ENCODE measurements around the gene NOM1. TPM values are rescaled to one million over a fixed set of nuclear protein-coding genes. Genes with fewer than 3 reads are reported as not detected.
"Not testable (repeated sequence)": the region's sequence is repeated elsewhere in the genome, so short reads cannot be mapped to it uniquely, and the experiment has no call there.

NOM1 gene
- total and polyA plus RNA-seq, 2 experiments from 2014 or later, result 9.2 to 17.9 TPM

DNA sequence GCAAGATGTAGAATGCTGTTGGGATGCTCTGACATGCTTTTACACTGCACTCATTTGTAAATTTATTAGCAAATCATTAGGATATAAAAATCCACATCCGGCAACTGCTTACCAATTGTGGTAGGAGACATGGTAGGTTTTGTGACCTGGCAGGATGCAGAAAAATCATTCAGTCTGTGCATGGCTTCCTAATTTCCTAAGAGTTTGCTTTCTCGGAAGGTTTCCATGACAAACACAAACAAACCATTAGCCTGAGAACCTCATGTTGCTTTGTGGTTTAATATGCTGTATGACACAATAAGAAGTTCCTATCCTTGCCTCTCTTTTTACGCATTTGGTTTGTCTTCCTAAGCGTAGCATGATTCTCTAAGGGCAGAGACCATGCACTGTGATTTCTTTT, 41.9 kb upstream of the NOM1 start:
- Histone ChIP-seq H3K9ac (no peak overlapping the region), H3K9me2 (ENCODE audit: insufficient read depth) (no peaks in the 10 kb centered on the region), H3K27ac (no peak overlapping the region), H2AFZ (no peak overlapping the region), H3F3A (ENCODE audit: insufficient read depth) (no peaks in the 10 kb centered on the region; the same call in 1 of the 2 replicates), H3K4me3 (no peak overlapping the region), H4K20me1 (ENCODE audit: insufficient read depth) (no peaks in the 10 kb centered on the region), H3K9me3 (ENCODE audit: low read depth) (no peaks in the 10 kb centered on the region), H3K4me2 (ENCODE audit: unreplicated experiment) (no peak overlapping the region), H3K36me3 (ENCODE audit: low read depth) (no peaks in the 10 kb centered on the region), H3K27me3 (replicated peaks; ENCODE audit: insufficient read depth) (no peaks in the 10 kb centered on the region), H3K4me1 (ENCODE audit: insufficient read depth) (no peaks in the 10 kb centered on the region), H3K79me2 (ENCODE audit: insufficient read depth) (no peaks in the 10 kb centered on the region)
- in situ Hi-C loops (cut with MboI), result no loop called here
- 13 to 14% methylated on average over 4 of the region's 4 CpGs for WGBS, 2 experiments (ENCODE audit: low coverage in 1 of 2, low lambda C conversion rate in 2 of 2, missing lambda C conversion rate in 2 of 2)
- no peak for TF ChIP-seq EZH2 (IDR thresholded peaks at IDR 0.05; ENCODE audit: insufficient read depth, poor library complexity, severe bottlenecking)
- TF ChIP-seq EZH2phosphoT487 (IDR thresholded peaks at IDR 0.05; ENCODE audit: insufficient read depth, low read depth), result no peak
- peak; percentile 75 for DNase-seq

- H3K9ac ChIP-seq; H3K4me1 ChIP-seq (ENCODE audit: insufficient read depth); H3K9me2 ChIP-seq (ENCODE audit: insufficient read depth); H4K20me1 ChIP-seq (ENCODE audit: insufficient read depth); H3K4me2 ChIP-seq (ENCODE audit: unreplicated experiment); H3K79me2 ChIP-seq (ENCODE audit: insufficient read depth); H2AFZ ChIP-seq; H3K4me3 ChIP-seq; H3K36me3 ChIP-seq (ENCODE audit: low read depth); DNase-seq; H3K27ac ChIP-seq; in situ Hi-C loops (cut with MboI); H3F3A ChIP-seq (ENCODE audit: insufficient read depth); H3K9me3 ChIP-seq (ENCODE audit: low read depth); H3K27me3 ChIP-seq (replicated peaks; ENCODE audit: insufficient read depth): not testable (repeated sequence)
- 65% methylated on average over 2 to 3 of the region's 3 CpGs for WGBS, 2 experiments (ENCODE audit: low coverage in 1 of 2, low lambda C conversion rate in 2 of 2, missing lambda C conversion rate in 2 of 2)
Observed at GRCh38 chr7:156909574-156910252, 39.8 kb upstream of the NOM1 start.

DNA sequence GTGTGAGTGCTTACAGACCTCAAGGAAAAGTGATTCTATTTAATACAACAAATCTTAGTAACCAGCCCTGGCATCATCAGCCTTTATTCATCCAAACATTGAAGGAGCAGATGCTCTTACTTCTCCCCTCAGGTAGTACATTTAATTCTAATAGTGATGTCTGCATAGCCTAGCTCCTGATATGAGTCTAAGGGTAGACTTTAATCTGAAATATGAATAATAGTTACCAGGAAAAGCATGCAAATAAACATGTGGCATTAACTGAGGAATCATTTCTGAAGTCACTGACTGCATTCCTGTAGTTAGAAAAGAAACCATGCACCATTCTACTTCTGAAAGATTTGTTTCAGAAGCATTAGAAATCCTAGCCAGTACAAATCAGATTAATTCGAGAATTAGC, 30.9 kb upstream of the NOM1 start:
- H3F3A ChIP-seq (ENCODE audit: insufficient read depth), result no peaks in the 10 kb centered on the region
- no peak overlapping the region for H2AFZ ChIP-seq
- H3K79me2 ChIP-seq (ENCODE audit: insufficient read depth), result no peaks in the 10 kb centered on the region
- WGBS, 2 experiments (ENCODE audit: low coverage in 1 of 2, low lambda C conversion rate in 2 of 2, missing lambda C conversion rate in 2 of 2), result 0% methylated on average over 1 of the region's 1 CpG
- no peak overlapping the region for H3K4me2 ChIP-seq (ENCODE audit: unreplicated experiment)
- peaks cover 18% of the 10 kb centered on the region for H3K27me3 ChIP-seq (replicated peaks; ENCODE audit: insufficient read depth)
- in situ Hi-C loops (cut with MboI), result no loop called here
- H4K20me1 ChIP-seq (ENCODE audit: insufficient read depth), result no peaks in the 10 kb centered on the region
- H3K9me2 ChIP-seq (ENCODE audit: insufficient read depth), result no peaks in the 10 kb centered on the region
- H3K9me3 ChIP-seq (ENCODE audit: low read depth), result no peaks in the 10 kb centered on the region
- no peaks in the 10 kb centered on the region for H3K36me3 ChIP-seq (ENCODE audit: low read depth)
- no peak overlapping the region for H3K9ac ChIP-seq
- DNase-seq, result no peak
- no peak overlapping the region for H3K4me3 ChIP-seq
- no peak overlapping the region for H3K27ac ChIP-seq
- TF ChIP-seq EZH2 (IDR thresholded peaks at IDR 0.05; ENCODE audit: insufficient read depth, poor library complexity, severe bottlenecking) (no peak), EZH2phosphoT487 (IDR thresholded peaks at IDR 0.05; ENCODE audit: insufficient read depth, low read depth) (no peak)
- no peaks in the 10 kb centered on the region for H3K4me1 ChIP-seq (ENCODE audit: insufficient read depth)

- 68 to 77% methylated on average over 15 to 19 of the region's 19 CpGs for WGBS, 2 experiments (ENCODE audit: low coverage in 1 of 2, low lambda C conversion rate in 2 of 2, missing lambda C conversion rate in 2 of 2)
- H3K9ac ChIP-seq, result no peak overlapping the region
- in situ Hi-C loops (cut with MboI), result no loop called here
Observed at GRCh38 chr7:156919132-156919713, 30.3 kb upstream of the NOM1 start.

More at GRCh38 chr7:156919132-156919713, 30.3 kb upstream of the NOM1 start:
- Histone ChIP-seq H3F3A (ENCODE audit: insufficient read depth) (no peaks in the 10 kb centered on the region), H3K36me3 (ENCODE audit: low read depth) (no peaks in the 10 kb centered on the region), H3K4me3 (no peak overlapping the region), H2AFZ (no peak overlapping the region), H3K27me3 (replicated peaks; ENCODE audit: insufficient read depth) (peaks cover 18% of the 10 kb centered on the region), H3K27ac (no peak overlapping the region), H3K9me2 (ENCODE audit: insufficient read depth) (no peaks in the 10 kb centered on the region), H3K9me3 (ENCODE audit: low read depth) (no peaks in the 10 kb centered on the region), H3K4me2 (ENCODE audit: unreplicated experiment) (no peak overlapping the region), H3K79me2 (ENCODE audit: insufficient read depth) (no peaks in the 10 kb centered on the region), H3K4me1 (ENCODE audit: insufficient read depth) (no peaks in the 10 kb centered on the region), H4K20me1 (ENCODE audit: insufficient read depth) (no peaks in the 10 kb centered on the region)
- no peak for DNase-seq
- TF ChIP-seq EZH2phosphoT487 (IDR thresholded peaks at IDR 0.05; ENCODE audit: insufficient read depth, low read depth) (no peak), EZH2 (IDR thresholded peaks at IDR 0.05; ENCODE audit: insufficient read depth, poor library complexity, severe bottlenecking) (no peak)
